T-helper 22 cell (primary cell): ENCODE data around the gene NUP210L.
"Not testable (repeated sequence)": the region's sequence is repeated elsewhere in the genome, so short reads cannot be mapped to it uniquely, and the experiment has no call there.

Source experiments
- DNase-seq: peaks from one replicate; pipeline ENCODE4 v3.0.0-alpha.2; 2020; ENCODE audit warnings: low read depth

The NUP210L gene

DNA sequence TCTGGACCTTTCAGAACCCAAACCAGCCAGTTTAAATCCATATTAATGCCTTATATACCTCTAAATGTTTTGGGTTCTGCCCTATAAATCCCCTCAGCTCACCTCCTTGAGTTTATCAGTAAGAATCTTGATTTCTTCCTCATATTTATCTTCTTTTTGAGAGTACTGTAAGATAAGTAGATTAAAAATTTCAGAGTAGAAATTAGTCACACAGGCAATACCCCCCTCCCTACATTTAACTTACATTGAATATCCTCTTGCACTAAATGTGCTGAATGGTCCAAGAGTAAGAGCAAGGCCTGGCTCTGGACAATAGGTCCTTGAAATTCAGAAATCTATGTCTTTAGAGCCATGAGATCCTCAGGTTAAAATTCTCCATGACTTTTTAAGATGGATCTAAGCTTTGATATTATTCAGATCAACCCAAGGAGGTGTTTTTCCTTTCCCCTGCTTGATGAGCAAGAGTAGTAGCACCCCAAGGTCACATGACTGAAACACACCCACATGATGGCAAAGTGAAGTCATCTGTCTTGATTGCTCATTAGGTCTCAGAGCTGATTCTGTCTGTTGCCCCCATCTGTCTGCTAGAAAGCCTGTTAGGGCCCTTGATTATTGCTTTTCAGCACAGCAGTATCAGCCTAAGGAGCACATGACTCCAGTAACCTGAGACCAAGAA, 15.8 kb upstream of the NUP210L start:
- DNase-seq: no peak

DNA sequence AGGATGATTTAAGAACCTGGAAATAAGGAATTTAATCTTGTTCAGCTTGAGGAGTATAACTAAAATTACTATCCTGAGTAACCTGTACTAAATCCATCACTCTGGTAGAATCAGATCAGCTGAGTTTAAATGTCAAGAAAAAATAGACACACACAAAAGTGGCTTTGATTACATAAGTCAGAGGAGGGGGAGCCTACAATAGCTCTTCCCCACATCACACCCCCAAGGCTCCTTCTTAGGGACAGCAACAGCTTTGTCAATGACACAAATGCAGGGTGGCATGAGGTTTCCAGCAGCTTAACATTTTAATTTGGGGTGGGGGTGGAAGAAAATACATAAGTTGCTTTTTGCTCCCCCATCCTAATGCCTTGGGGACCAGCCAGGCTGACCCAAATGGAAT, 12.6 kb upstream of the NUP210L start:
- DNase-seq: no peak

DNA sequence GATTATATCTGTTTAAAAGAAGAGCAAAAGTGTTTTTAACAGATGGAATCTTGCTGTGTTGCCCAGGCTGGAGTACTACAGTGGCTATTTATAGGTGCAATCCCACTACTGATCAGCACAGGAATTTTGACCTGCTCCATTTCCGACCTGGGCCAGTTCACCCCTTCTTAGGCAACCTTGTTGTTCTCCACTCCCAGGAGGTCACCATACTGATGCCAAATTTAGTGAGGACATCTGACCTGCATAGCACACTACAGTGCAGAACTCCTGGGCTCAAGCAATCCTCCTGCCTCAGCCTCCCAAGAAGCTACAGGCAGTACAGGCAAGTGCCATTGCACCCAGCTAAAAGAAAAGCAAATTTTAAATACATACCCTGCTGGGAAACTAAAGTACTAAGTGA, 11.3 kb upstream of the NUP210L start:
- no peak for DNase-seq

DNA sequence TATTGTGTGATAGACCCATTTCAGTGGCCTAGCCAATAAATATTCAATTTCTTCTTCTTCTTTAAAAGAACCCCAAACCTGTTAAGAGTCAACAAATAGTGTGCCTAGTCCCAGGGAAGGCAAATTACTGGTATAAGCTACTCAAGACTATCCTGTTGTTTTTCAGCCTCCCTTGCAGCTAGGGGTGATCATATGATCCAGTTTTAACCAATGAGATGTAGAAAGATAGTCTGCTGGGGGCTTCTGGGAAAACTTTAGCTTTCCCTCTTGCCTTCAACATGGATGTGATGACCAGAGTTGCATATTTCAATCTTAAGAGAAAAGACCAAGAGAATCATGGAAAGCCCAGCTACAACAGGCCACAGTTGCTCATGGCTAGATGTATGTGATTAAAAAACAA, 4.7 kb upstream of the NUP210L start:
- DNase-seq: no peak

DNA sequence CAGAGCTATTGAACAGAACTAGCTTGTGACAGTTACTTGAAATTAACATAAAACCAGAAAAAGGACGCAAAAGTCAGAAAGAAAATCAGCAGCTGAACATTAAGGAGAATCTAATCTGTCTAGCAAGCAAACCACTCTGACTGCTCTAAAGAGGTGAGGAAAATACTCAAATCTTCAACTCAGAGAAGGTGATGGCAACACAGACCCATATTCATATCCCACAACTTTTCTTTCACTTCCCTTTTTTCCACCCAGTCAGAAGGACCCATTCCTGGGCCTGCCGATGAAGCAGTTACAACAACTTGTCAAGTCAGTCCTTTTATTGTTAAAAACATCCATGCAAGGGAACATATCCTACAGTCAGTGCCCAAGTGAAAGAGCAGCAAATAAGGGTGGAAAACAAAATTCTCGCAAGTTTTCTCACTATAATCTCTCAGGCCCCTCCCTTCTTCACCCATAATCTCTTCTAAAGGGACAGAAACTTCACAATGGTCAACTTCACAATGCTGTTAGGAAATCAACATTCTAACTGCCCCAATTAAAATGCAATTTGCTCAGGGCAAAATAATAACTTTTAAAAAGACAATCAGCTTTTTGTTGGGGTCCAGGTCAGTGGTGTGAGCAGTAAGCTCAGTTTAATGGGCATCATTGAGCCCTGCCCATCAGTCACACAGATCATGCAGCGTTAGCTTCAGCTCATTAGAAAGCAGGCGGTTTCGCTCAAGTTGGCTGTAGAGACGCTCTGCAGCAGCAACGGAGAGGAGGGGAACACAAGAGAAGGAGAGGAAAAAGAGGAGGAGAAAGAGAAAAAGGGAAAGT, 3.6 kb upstream of the NUP210L start:
- DNase-seq: no peak

DNA sequence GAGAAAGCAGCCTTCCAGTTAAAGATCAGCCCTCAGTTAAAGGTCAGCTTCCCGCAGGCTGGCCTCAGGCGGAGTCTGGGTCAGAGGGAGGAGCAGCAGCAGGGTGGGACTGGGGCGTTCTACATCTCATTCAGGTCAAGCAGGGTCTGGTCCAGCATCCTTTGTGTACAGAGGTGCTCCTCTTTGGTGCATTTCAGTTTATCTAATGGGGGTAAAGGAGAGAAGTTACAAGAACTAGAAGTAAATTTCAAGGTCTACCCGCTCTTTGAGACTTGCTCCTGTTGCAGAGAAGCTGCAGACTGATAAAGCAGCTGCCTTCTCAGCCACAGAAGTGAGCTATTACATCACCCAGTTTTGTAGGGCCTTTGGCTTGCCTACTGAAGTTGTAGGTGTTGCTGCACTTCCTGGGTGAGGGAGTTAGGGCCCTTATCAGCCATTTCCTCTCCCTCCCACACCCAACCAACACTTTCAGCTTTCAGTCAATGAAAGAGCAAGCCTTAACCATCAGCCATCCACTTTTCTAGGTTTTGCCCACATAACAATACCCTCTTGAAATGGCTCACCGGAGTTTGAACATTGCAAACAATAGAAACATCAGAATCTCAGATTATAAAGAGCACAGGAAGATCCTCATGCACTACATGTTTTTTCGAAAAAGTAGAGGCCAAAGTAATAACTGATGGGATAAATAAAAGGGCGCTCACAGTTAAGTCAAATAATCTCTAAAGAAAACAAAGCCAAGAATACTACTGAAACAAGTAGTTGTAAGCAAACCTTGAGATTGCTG, 2.8 kb upstream of the NUP210L start:
- DNase-seq: peak; percentile 62

DNA sequence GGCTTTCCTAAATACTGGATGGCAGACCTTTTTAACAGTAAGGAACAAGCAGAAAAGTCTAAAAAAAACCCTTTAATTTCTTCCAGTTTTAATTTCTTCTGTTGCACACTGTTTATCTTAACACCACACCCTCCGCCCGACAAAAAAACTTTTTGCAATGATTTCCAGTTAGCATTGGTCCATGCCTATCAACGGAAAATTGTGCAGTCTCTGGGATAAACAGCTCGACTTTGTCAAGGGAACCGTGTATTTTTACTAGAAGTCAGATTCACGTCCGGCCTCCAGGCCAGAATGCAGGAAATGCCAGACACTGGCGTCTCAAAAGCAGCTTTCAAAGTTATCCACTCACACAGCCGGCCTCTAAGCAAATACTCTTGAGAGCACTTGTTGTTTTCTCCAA, 378 bp upstream of the NUP210L start:
- DNase-seq: no peak

DNA sequence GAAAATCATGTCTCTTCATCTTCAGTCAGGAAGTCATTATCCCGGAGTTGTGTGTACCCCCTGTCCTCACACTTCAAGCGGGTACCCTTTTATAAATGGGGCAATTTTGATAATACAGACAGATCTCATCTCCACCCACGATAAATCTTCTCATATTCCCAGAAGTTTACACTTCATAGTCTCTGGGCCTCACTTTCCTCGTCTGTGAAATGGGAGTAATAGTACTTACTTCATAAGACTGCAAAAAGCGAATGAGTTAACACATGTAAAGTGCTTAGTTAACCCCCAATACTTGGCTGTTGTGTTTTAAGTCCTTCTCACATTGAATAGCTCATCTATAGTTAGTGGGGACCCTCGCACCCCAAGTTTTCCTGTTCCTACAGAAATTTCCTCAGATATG, 820 bp downstream of the NUP210L start:
- DNase-seq: no peak

DNA sequence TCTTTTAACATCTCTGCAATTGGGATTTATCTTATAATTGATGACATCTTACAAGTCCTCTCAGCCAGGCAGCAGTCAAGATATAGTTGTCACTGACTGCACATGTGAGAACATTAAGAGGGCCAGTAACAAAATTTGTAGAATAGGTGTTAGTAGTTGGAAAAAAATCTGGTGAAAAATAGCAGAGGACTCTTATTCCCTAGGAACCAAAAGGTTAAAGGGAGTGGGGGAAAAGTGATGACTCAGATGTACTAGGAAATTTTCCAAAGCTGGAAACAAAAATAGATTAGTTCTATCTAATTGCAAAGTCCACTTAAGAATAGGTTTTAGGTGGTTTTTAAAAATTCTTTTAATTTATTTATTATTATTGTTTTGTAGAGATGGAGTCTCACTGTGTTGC, 3.6 kb downstream of the NUP210L start:
- no peak for DNase-seq

DNA sequence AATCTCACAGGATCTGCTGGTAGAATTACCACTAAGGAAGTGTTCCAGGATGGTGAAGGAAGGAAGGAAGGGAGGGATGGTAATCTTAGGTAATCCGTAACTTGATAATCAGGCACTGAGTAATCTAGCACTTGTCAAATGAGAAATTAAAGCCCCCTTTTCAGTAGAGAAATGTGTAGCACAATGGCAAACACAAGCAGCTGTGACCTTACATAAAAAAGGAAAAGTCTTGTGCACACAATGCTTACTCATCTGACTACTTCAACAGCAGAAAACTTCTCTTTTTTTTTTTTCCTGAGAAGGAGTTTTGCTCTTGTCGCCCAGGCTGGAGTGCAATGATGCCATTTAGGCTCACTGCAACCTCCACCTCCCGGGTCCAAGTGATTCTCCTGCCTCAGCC, 6.1 kb downstream of the NUP210L start:
- DNase-seq: no peak

DNA sequence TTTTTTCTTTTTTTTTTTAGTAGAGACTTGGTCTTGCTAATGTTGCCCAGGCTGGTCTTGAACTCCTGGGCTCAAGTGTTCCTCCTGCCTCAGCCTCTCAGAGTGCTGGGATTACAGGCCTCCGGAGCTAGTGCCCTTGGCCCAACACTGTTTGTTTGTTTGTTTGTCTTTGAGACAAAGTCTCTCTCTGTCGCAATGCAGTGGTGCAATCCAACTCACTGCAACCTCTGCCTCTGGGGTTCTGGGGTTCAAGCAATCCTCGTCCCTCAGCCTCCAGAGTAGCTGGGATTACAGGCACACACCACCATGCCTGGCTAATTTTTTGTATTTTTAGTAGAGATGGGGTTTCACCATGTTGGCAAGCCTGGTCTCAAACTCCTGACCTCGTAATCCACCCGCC, 7.4 kb downstream of the NUP210L start:
- not testable (repeated sequence) for DNase-seq

DNA sequence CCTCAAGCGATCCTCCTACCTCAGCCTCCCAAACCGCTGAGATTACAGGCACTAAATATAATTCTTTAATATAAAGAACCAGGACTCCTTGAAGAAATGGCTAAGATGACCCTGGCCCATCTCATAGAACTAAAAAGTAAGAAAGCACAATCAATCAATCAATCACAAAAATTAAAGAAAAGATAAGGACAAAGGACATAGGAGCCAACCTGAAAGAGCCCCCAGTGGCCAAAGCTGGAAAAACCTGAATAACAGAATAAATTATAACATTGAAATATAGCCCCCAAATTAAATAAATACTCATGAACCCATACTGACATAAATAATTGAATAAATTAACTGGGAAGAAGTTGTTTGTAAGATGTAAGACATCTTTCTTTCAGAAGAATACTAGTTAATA, 8.9 kb downstream of the NUP210L start:
- no peak for DNase-seq

DNA sequence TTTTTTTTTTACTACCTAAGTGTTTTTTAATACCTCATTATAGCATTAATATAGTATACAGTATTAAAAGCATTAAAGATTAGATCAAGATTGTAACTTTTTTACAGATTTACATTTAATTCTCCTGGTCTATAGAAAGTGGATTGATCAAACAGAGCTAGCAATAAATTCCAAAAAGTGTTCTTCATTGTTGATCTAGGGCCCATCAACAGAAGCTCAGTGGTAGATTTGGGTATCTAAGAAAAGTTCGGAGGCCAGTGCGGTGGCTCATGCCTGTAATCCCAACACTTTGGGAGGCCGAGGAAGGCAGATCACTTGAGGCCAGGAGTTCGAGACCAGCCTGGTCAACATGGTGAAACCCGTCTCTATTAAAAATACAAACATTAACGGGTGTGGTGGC, 12.5 kb downstream of the NUP210L start:
- no peak for DNase-seq

DNA sequence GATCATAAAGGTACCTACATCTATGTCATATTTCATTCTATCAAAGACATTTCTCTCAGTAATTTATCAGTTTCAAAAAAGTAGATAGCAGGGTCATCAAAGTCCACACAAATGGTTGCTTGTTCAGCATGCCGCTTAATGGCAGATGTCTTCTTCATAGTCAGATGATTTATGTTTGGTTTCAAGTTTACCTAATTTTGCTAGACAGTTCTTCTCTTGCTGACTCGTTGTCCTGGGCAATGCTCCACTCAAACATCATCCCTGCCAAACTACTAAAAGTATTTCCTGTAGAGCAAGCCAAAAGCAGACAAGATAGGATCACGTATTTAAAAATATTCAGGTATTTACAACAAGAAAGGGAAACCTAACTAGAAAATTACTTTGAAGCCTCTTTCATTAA, 13.6 kb downstream of the NUP210L start:
- no peak for DNase-seq

DNA sequence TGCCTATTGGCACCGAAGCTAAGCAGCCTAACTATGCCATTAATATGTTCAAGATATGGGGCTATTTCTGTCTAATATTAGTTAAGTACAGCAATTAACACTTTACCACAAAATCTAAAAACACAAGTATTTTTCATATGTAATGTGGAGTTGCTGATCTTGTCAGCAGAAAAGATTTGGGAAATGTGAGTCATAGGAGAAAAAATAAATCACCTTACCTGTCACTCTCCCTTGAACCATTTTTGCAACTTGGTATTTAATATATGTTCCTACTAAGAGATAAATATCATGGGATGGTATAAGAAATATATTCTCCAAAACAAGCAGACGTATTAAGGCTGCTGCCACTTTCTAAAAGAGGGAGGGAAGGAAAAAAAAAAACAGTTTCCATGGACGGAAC, 17.0 kb downstream of the NUP210L start:
- no peak for DNase-seq

DNA sequence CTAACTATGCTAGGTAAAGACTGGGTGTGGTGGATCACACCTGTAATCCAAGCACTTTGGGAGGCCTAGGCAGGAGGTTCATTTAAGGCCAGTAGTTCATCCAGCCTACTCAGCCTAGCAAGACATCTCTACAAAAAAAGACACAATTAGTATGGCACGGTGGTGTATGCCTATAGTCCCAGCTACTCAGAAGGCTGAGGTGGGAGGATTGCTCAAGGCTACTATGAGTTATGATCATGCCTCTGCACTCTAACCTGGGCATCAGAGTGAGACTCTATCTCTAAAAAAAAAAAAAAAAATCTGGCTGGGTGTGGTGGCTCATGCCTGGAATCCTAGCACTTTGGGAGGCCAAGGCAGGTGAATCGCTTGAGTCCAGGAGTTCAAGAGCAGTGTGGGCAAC, 21.6 kb downstream of the NUP210L start:
- no peak for DNase-seq

DNA sequence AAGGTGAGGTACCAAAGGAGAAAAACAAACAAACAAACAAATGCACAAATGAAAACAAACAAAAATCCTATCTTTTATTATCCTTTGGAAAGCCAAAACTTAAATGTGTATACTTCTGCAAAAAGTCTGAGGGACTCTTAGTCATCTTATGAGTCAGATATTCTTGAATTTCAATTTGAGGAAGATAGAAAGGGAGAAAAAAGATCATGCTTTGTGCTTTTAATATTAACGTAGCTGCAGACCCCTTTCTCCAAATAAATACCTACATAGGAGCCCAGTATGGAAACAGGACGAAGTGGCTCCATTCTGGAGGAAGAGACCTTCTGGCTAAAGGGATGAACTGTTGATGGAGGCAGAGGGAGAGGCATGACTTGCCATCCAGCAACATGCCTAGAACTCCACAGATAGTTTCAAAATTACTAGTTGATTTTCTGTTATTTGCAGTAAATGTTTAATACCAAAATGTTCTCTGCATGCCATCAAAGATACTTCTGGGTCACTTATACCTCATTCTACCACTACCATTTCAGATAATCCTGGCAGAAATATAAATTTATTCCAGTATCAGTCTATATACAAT, 25.4 kb downstream of the NUP210L start:
- DNase-seq: no peak

DNA sequence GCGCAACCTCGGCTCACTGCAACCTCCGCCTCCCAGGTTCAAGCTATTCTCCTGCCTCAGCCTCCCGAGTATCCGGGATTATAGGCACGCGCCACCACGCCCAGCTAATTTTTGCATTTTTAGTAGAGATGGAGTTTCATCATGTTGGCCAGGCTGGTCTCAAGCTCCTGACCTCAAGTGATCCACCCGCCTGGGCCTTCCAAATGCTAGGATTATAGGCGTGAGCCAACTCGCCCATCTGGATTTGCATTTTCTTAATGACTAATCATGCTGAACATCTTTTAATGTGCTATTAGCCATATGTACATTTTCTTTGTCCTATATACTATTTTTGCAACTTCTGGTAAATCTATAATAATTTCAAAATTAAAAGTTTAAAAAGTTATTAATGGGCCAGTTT, 31.7 kb downstream of the NUP210L start:
- DNase-seq: not testable (repeated sequence)

DNA sequence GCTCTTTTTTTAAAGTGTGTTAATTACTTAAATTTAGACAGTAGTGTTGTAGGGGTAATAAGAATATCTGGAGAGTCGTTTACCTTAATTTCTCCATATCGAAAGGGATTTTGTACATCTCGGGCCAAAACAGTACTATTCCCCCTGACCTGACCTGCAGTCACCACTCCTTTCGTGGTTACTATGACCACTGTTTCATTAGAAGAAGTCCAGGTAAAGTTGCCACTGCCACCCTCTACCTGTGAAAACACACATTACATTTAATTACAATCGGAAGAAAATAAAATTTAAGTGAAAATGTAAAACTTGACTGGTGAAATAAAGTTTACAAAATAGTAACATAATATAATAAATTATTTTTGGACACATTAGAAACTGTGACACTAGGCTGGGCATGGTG, 37.2 kb downstream of the NUP210L start:
- DNase-seq: no peak

DNA sequence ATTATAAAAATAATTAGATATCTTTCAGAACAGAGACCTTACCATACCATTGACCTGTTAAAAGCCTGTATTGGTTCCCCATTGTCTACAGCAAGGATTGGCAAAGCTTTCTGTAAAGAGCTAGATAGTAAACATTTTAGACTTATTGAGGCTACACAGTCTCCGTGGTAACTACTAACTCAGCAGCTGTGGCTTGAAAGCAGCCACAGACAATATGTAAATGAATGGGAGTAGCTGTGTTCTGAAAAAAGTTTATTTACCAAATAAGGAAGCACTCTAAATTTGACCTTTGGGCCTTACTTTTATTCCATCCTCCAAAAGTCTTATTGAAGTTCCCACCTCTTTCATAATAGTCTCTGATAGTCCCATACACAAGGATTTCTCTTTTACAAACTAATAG, 39.7 kb downstream of the NUP210L start:
- no peak for DNase-seq

DNA sequence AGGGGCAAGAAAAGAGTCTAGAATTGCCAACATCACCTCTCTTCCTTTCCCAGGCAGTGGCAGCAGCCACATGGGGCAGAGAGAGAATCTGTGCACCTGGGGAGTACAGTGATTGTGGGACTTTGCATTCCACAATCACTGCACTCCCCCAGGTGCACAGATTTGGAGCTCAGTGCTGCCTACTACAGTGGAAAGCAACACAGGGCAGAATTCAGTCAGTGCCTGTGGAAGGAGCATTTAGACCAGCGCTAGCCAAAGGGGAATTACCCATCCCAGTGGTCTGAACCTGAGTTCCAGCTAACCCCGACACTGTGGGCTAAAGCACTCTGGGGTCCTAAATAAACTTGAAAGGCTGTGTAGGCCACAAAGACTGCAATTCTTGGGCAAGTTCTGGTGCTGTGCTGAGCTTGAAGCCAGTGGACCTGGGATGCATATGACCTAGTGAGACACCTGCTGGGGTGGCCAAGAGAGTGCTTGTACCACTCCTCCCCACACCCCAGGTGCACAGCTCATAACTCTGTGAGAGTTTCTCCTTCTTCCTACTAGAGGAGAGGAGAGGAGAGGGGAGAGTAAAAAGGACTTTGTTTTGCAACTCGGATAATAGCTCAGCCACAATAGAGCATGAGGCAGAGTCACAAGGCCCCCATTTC, 50.3 kb downstream of the NUP210L start:
- DNase-seq: no peak

DNA sequence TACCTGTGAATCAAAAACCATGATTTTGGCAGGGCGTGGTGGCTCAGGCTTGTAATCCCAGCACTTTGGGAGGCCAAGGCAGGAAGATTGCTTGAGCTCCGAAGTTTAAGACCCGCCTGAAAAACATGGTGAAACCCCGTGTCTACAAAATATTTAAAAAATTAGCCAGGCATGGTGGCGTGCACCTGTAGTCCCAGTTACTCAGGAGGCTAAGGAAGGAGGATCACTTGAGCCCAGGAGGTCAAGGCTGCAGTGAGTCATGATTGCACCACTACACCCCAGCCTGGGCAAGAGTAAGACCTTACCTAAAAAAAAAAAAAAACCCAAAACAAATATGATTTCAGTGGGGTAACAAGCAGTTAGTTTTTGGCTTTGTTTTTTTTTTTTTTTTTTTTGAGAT, 54.7 kb downstream of the NUP210L start:
- not testable (repeated sequence) for DNase-seq
